Small intestine (tissue), 7 donors: Measurements from ENCODE around the gene ANGPTL4. TPM values are rescaled to one million over a fixed set of nuclear protein-coding genes. Genes with fewer than 3 reads are reported as not detected.
A peak's percentile ranks its signal among the peaks of the same experiment; 100 is the strongest.
"Not testable (repeated sequence)": the region's sequence is repeated elsewhere in the genome, so short reads cannot be mapped to it uniquely, and the experiment has no call there.

Experiments used
- DNase-seq, 2 donors: peaks; one replicate each; pipeline versions ENCODE4 v3.0.0 to v3.0.0-alpha.2; 2013
- FAIRE-seq: peaks from 2 replicates; lab custom pipeline; 2012; peaks lifted over from hg19 to GRCh38; lab: Jason Lieb, UNC
- H3K27ac ChIP-seq, 3 donors: one replicate each; pipeline ENCODE4 v1.5.1; 2013; ENCODE audit warnings: low read length in 2 of 3, mild to moderate bottlenecking in 2 of 3, control low read depth in 1 of 3, inconsistent platforms in 1 of 3, low read depth in 1 of 3, moderate library complexity in 1 of 3
- H3K27me3 ChIP-seq, 3 donors: one replicate each; pipeline ENCODE4 v1.6.1; 2013; ENCODE audit warnings: low read length in 3 of 3, inconsistent platforms in 1 of 3; ENCODE audit not compliant: control insufficient read depth in 3 of 3, insufficient read depth in 3 of 3
- H3K36me3 ChIP-seq, 3 donors: one replicate each; pipeline ENCODE4 v1.6.1; 2013; ENCODE audit warnings: low read length in 3 of 3, inconsistent platforms in 1 of 3, low read depth in 1 of 3, mild to moderate bottlenecking in 1 of 3, moderate library complexity in 1 of 3; ENCODE audit not compliant: control insufficient read depth in 3 of 3, insufficient read depth in 2 of 3
- H3K4me1 ChIP-seq, 3 donors: one replicate each; pipeline ENCODE4 v1.6.1; 2013; ENCODE audit warnings: low read length in 2 of 3, inconsistent platforms in 1 of 3, low read depth in 1 of 3, mild to moderate bottlenecking in 1 of 3, moderate library complexity in 1 of 3; ENCODE audit not compliant: control insufficient read depth in 3 of 3, insufficient read depth in 2 of 3
- H3K4me3 ChIP-seq, 3 donors: one replicate each; pipeline ENCODE4 v1.5.1; 2013; ENCODE audit warnings: low read length in 3 of 3, control low read depth in 1 of 3, inconsistent platforms in 1 of 3, low read depth in 1 of 3, mild to moderate bottlenecking in 1 of 3, moderate library complexity in 1 of 3
- H3K9me3 ChIP-seq, 2 donors: one replicate each; pipeline ENCODE4 v1.6.1; 2013; ENCODE audit warnings: low read depth in 1 of 2, low read length in 1 of 2; ENCODE audit not compliant: control insufficient read depth in 2 of 2, insufficient read depth in 1 of 2
- WGBS, 3 donors: extraction: QIAGEN DNeasy Blood & Tissue Kit; methylation state at CpG; one replicate each; pipeline ENCODE4 v1.1.7; 2013; 5-methylcytosine and 5-hydroxymethylcytosine counted together
- polyA plus RNA-seq, 4 donors: library from polyadenylated mRNA; stranded (reverse) in 3 of 4; unstranded in 1 of 4; fragments of 200-250 nt in 3 of 4; fragments of 120-200 nt in 1 of 4; gene quantifications; one replicate each; pipeline versions ENCODE4 v1.2.1 to v1.2.3, GENCODE V29; 2013
- donor health status: healthy with polysubstance abuse.
- donor health status: control.
- donor health status: control.
- donor health status: Bipolar disorder and iron deficiency.
- donor health status: healthy.

Gene ANGPTL4
- polyA plus RNA-seq, 4 donors = 1.0 to 24.8 (median 8.7) TPM

GRCh38 chr19:8349629-8350372 is 14.2 kb upstream of the ANGPTL4 start:
- H3K36me3 ChIP-seq, H3K4me3 ChIP-seq, DNase-seq, H3K4me1 ChIP-seq, H3K27ac ChIP-seq, FAIRE-seq, H3K9me3 ChIP-seq: not testable (repeated sequence)
- peaks cover 0 to 12% (median 2%) of the 10 kb centered on the region in 3 donors for H3K27me3 ChIP-seq
- 58 to 68% (median 66%) methylated on average over 8 of the region's 8 CpGs for WGBS, 3 donors

- no peak overlapping the region for H3K4me3 ChIP-seq
- H3K27ac ChIP-seq = peak overlapping the region in 1 of 3 donors; percentile 27
- peaks cover 0 to 10% (median 2%) of the 10 kb centered on the region in 3 donors for H3K27me3 ChIP-seq
- no peak for FAIRE-seq
- no peak for DNase-seq
- H3K36me3 ChIP-seq = no peaks in the 10 kb centered on the region
- peaks cover 0 to 8% (median 7%) of the 10 kb centered on the region in 3 donors for H3K4me1 ChIP-seq
- 11 to 27% (median 19%) methylated on average over 10 of the region's 10 CpGs for WGBS, 3 donors
- peaks cover 0 to 9% of the 10 kb centered on the region in 2 donors for H3K9me3 ChIP-seq
These were observed 11.7 kb upstream of the ANGPTL4 start for GRCh38 chr19:8352134-8352827.

- not testable (repeated sequence) for FAIRE-seq, H3K4me1 ChIP-seq, H3K4me3 ChIP-seq, DNase-seq, H3K27me3 ChIP-seq, H3K36me3 ChIP-seq, H3K9me3 ChIP-seq, H3K27ac ChIP-seq
- WGBS, 3 donors = 41 to 66% (median 46%) methylated on average over 5 of the region's 5 CpGs
These were observed 11.1 kb upstream of the ANGPTL4 start for GRCh38 chr19:8352845-8353244.

- H3K4me3 ChIP-seq = no peak overlapping the region
- 65 to 72% (median 67%) methylated on average over 6 of the region's 6 CpGs for WGBS, 3 donors
- H3K4me1 ChIP-seq = peaks cover 0 to 11% (median 7%) of the 10 kb centered on the region in 3 donors
- no peaks in the 10 kb centered on the region for H3K36me3 ChIP-seq
- H3K9me3 ChIP-seq = peaks cover 0 to 9% of the 10 kb centered on the region in 2 donors
- FAIRE-seq = no peak
- peaks cover 0 to 10% (median 0%) of the 10 kb centered on the region in 3 donors for H3K27me3 ChIP-seq
- peak in 1 of 2 donors; percentile 52 for DNase-seq
- peak overlapping the region in 2 of 3 donors; percentile 4 to 52 for H3K27ac ChIP-seq
These were observed 8.1 kb upstream of the ANGPTL4 start for GRCh38 chr19:8355631-8356402.

GRCh38 chr19:8357007-8357521 is 6.9 kb upstream of the ANGPTL4 start:
- peaks cover 0 to 9% of the 10 kb centered on the region in 2 donors for H3K9me3 ChIP-seq
- peaks cover 0 to 16% (median 9%) of the 10 kb centered on the region in 3 donors for H3K4me1 ChIP-seq
- 43 to 61% (median 47%) methylated on average over 4 of the region's 4 CpGs for WGBS, 3 donors
- FAIRE-seq = no peak
- H3K27ac ChIP-seq = no peak overlapping the region
- H3K36me3 ChIP-seq = no peaks in the 10 kb centered on the region
- H3K27me3 ChIP-seq = peaks cover 0 to 6% (median 0%) of the 10 kb centered on the region in 3 donors
- no peak overlapping the region for H3K4me3 ChIP-seq
- DNase-seq = peak; percentile 75 to 76

GRCh38 chr19:8358948-8359347 is 5.0 kb upstream of the ANGPTL4 start:
- H3K27ac ChIP-seq = no peak overlapping the region
- DNase-seq (peak in 1 of 2 donors; percentile 21), FAIRE-seq (no peak)
- 74 to 88% (median 79%) methylated on average over 6 of the region's 6 CpGs for WGBS, 3 donors
- peaks cover 0 to 28% (median 9%) of the 10 kb centered on the region in 3 donors for H3K4me1 ChIP-seq
- peaks cover 0 to 13% (median 0%) of the 10 kb centered on the region in 3 donors for H3K27me3 ChIP-seq
- no peaks in the 10 kb centered on the region for H3K36me3 ChIP-seq
- peaks cover 0 to 9% of the 10 kb centered on the region in 2 donors for H3K9me3 ChIP-seq
- H3K4me3 ChIP-seq = no peak overlapping the region

- Histone ChIP-seq H3K36me3 (no peaks in the 10 kb centered on the region), H3K4me1 (peaks cover 0 to 33% (median 9%) of the 10 kb centered on the region in 3 donors), H3K9me3 (peaks cover 0 to 9% of the 10 kb centered on the region in 2 donors), H3K27ac (no peak overlapping the region), H3K4me3 (no peak overlapping the region), H3K27me3 (peaks cover 0 to 24% (median 0%) of the 10 kb centered on the region in 3 donors)
- no peak for FAIRE-seq
- WGBS, 3 donors = 71 to 82% (median 77%) methylated on average over 8 of the region's 8 CpGs
- DNase-seq = peak in 1 of 2 donors; percentile 18
These were observed 3.8 kb upstream of the ANGPTL4 start for GRCh38 chr19:8360196-8360595.
